Caco-2 (cell line): ENCODE measurements around the gene PCARE. TPM values are rescaled to one million over a fixed set of nuclear protein-coding genes. Genes with fewer than 3 reads are reported as not detected.

Experiments
- BruUV-seq: library from RNA; stranded (reverse); fragments of 400-500 nt; replicated peaks from 2 replicates; lab custom pipeline; 2021; lab: Mats Ljungman, UMichigan
- CTCF ChIA-PET: fragments of 300-600 bp; sonication (Branson Sonifier 250); formaldehyde crosslinking; loops from one replicate; lab custom pipeline; 2022; ENCODE audit warnings: antibody characterized with exemption; lab: Charles Lee
- POLR2A ChIA-PET: fragments of 300-600 bp; sonication (Branson Sonifier 250); formaldehyde crosslinking; loops from one replicate; lab custom pipeline; 2022; ENCODE audit warnings: antibody characterized with exemption; lab: Charles Lee
- DNase-seq, 2 experiments: peaks; one replicate each; pipeline versions ENCODE4 v3.0.0 to v3.0.0-alpha.2; 2020 to 2022
- H3K27me3 ChIP-seq: replicated peaks from 2 replicates; pipeline ENCODE4 v1.6.0; 2011; ENCODE audit warnings: low read length; ENCODE audit not compliant: control insufficient read depth, insufficient read depth
- H3K36me3 ChIP-seq: 2 replicates; pipeline ENCODE4 v1.5.1; 2011; ENCODE audit warnings: low read length; ENCODE audit not compliant: control insufficient read depth, insufficient read depth
- H3K4me1 ChIP-seq: fragments of 250-450 bp; sonication (Bioruptor Pico); 2 replicates; pipeline ENCODE4 v1.5.1; 2020; ENCODE audit warnings: mild to moderate bottlenecking
- H3K4me3 ChIP-seq: 2 replicates; pipeline ENCODE4 v1.5.1; 2011; ENCODE audit warnings: low read depth, mild to moderate bottlenecking, control low read depth, low read length
- H3K9me3 ChIP-seq: fragments of 250-450 bp; sonication (Bioruptor Pico); 2 replicates; pipeline ENCODE4 v1.5.1; 2020; ENCODE audit warnings: mild to moderate bottlenecking, moderate library complexity
- H3K27ac Mint-ChIP-seq: one replicate; pipeline ENCODE4 v1.8.0; 2022; ENCODE audit warnings: mixed read lengths; ENCODE audit not compliant: unreplicated experiment
- H3K27me3 Mint-ChIP-seq: one replicate; pipeline ENCODE4 v1.8.0; 2022; ENCODE audit warnings: mixed read lengths; ENCODE audit not compliant: insufficient read depth, unreplicated experiment
- H3K36me3 Mint-ChIP-seq: one replicate; pipeline ENCODE4 v1.8.0; 2022; ENCODE audit warnings: mild to moderate bottlenecking, mixed read lengths; ENCODE audit not compliant: insufficient read depth, unreplicated experiment
- H3K4me1 Mint-ChIP-seq: one replicate; pipeline ENCODE4 v1.8.0; 2022; ENCODE audit warnings: low read depth, mixed read lengths; ENCODE audit not compliant: unreplicated experiment
- H3K4me3 Mint-ChIP-seq: one replicate; pipeline ENCODE4 v1.8.0; 2022; ENCODE audit warnings: mild to moderate bottlenecking, moderate library complexity, mixed read lengths; ENCODE audit not compliant: unreplicated experiment
- H3K9me3 Mint-ChIP-seq: one replicate; pipeline ENCODE4 v1.8.0; 2022; ENCODE audit warnings: mixed read lengths; ENCODE audit not compliant: unreplicated experiment
- intact Hi-C: fragments of 100-400 bp; cut with micrococcal nuclease; formaldehyde crosslinking; loops from one replicate; pipeline ENCODE4 v1.10.0; 2022; ENCODE audit not compliant: unreplicated experiment
- total RNA-seq: library from RNA; stranded (reverse); gene quantifications from 2 replicates; pipeline ENCODE4 v1.2.3, GENCODE V29; 2022
- TF ChIP-seq, protein P1 (sequence below), 2 experiments: fragments of 200-600 bp in 1 of 2; IDR thresholded peaks; 1 replicate in 1 of 2; 2 replicates in 1 of 2; pipeline versions ENCODE4 v1.5.1 to v1.8.0; 2011 to 2022; ENCODE audit warnings: antibody characterized with exemption in 1 of 2, control low read depth in 1 of 2, inconsistent platforms in 1 of 2, low read depth in 1 of 2, low read length in 1 of 2, mild to moderate bottlenecking in 1 of 2, moderate library complexity in 1 of 2; ENCODE audit not compliant: insufficient read depth in 1 of 2, severe bottlenecking in 1 of 2, unreplicated experiment in 1 of 2

Gene PCARE
- total RNA-seq, 1 experiment from 2014 or later: not detected

DNA sequence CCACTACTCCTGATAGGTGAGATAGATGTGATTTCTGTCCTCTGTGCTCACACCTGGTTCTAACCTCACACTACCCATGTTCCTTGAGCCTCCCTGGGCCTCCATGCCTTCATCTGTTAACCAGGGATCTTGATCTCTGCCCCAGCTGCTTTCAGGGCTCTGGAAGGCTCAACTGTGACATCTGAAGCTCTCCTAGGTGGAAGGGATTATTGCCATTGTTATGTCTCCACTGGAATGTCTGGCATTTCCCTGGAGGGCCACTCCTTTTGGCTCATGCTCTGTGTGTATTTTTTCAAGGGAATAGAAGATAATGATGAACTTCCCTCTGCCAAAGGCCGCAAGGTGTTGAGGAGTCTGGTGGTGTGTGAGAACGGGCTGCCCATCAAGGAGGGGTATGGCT, 41.2 kb downstream of the PCARE start:
- H3K27ac Mint-ChIP-seq: peak overlapping the region; percentile 96
- TF ChIP-seq, protein P1, sequence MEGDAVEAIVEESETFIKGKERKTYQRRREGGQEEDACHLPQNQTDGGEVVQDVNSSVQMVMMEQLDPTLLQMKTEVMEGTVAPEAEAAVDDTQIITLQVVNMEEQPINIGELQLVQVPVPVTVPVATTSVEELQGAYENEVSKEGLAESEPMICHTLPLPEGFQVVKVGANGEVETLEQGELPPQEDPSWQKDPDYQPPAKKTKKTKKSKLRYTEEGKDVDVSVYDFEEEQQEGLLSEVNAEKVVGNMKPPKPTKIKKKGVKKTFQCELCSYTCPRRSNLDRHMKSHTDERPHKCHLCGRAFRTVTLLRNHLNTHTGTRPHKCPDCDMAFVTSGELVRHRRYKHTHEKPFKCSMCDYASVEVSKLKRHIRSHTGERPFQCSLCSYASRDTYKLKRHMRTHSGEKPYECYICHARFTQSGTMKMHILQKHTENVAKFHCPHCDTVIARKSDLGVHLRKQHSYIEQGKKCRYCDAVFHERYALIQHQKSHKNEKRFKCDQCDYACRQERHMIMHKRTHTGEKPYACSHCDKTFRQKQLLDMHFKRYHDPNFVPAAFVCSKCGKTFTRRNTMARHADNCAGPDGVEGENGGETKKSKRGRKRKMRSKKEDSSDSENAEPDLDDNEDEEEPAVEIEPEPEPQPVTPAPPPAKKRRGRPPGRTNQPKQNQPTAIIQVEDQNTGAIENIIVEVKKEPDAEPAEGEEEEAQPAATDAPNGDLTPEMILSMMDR (IDR thresholded peaks at IDR 0.05; ENCODE audit: insufficient read depth in 1 of 2, low read depth in 1 of 2, low read length in 1 of 2, severe bottlenecking in 1 of 2, unreplicated experiment in 1 of 2): no peak

DNA sequence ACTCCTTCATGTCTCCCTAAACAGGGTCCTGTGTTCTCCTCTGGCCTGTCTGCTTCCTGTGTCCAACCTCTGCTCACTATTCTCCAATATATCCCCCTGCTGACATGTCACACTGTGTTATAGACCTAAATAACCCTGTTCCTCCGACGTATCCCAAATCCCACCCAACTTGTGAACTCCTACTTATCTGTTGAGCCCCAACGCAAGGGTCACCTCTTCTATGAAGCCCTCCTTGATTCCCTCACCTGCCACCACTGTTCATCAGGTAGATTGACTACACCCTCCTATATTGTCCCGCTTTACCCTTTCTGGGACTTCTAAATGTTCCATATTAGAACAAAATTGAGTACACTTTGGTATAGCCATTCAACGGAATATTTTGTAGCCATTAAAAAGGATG, 42.1 kb downstream of the PCARE start:
- Mint-ChIP-seq H3K27ac (peak overlapping the region; percentile 59), H3K27me3 (no peaks in the 10 kb centered on the region), H3K4me3 (no peak overlapping the region), H3K9me3 (no peaks in the 10 kb centered on the region), H3K4me1 (peaks cover 26% of the 10 kb centered on the region), H3K36me3 (no peaks in the 10 kb centered on the region)
- Histone ChIP-seq H3K4me3 (no peak overlapping the region), H3K4me1 (peaks cover 23% of the 10 kb centered on the region), H3K9me3 (no peaks in the 10 kb centered on the region), H3K27me3 (no peaks in the 10 kb centered on the region), H3K36me3 (no peaks in the 10 kb centered on the region)
- no TSS peak for BruUV-seq
- ChIA-PET POLR2A (no interaction called here), CTCF (no interaction called here)
- intact Hi-C loops: no loop called here
- TF ChIP-seq, protein P1 (IDR thresholded peaks at IDR 0.05; ENCODE audit: insufficient read depth in 1 of 2, low read depth in 1 of 2, low read length in 1 of 2, severe bottlenecking in 1 of 2, unreplicated experiment in 1 of 2): no peak
- no peak for DNase-seq

More for the DNA sequence above, 41.2 kb downstream of the PCARE start:
- Mint-ChIP-seq H3K27me3 (no peaks in the 10 kb centered on the region), H3K4me3 (peak overlapping the region; percentile 29), H3K4me1 (peaks cover 26% of the 10 kb centered on the region), H3K36me3 (no peaks in the 10 kb centered on the region), H3K9me3 (no peaks in the 10 kb centered on the region)
- no peaks in the 10 kb centered on the region for H3K9me3 ChIP-seq
- intact Hi-C loops: loop anchor here (1.0 kb wide), 1 partner anchor 36 kb away; no protein-coding TSS in a partner anchor
- peak; percentile 78 to 87 for DNase-seq
- ChIA-PET POLR2A (interaction anchor here (0.7 kb wide), 1 partner anchor 13 kb away, joined by 3 read pairs; no protein-coding TSS in a partner anchor), CTCF (no interaction called here)
- no peaks in the 10 kb centered on the region for H3K27me3 ChIP-seq
- H3K36me3 ChIP-seq: no peaks in the 10 kb centered on the region
- H3K4me1 ChIP-seq: peaks cover 23% of the 10 kb centered on the region
- H3K4me3 ChIP-seq: no peak overlapping the region
- BruUV-seq: no TSS peak

DNA sequence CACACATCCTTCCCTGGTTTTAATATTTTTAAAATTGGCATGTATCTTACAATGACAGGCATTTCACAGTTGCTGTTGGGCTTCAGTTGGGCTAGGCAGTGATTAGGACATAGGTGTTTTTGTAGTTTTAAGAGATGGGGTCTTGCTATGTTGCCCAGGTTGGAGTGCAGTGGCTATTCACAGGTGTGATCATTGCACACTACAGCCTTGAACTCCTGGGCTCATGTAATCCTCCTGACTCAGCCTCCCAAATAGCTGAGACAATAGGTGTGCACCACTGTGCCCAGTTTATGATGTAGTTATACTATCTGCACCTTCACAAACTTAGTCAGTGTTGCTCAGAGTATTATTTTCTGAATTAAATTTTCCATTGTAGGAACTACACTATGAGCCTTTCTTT, 43.3 kb downstream of the PCARE start:
- H3K9me3 Mint-ChIP-seq: no peaks in the 10 kb centered on the region
- CTCF ChIA-PET: no interaction called here
- Histone ChIP-seq H3K27me3 (no peaks in the 10 kb centered on the region), H3K4me3 (no peak overlapping the region), H3K9me3 (no peaks in the 10 kb centered on the region), H3K36me3 (no peaks in the 10 kb centered on the region), H3K4me1 (peaks cover 23% of the 10 kb centered on the region)
- no peak overlapping the region for H3K4me3 Mint-ChIP-seq
- no peaks in the 10 kb centered on the region for H3K27me3 Mint-ChIP-seq
- peaks cover 30% of the 10 kb centered on the region for H3K4me1 Mint-ChIP-seq
- intact Hi-C loops: no loop called here
- TF ChIP-seq, protein P1 (IDR thresholded peaks at IDR 0.05; ENCODE audit: insufficient read depth in 1 of 2, low read depth in 1 of 2, low read length in 1 of 2, severe bottlenecking in 1 of 2, unreplicated experiment in 1 of 2): no peak
- H3K27ac Mint-ChIP-seq: no peak overlapping the region
- no TSS peak for BruUV-seq
- DNase-seq: no peak
- no peaks in the 10 kb centered on the region for H3K36me3 Mint-ChIP-seq
- POLR2A ChIA-PET: no interaction called here
